ENCODE measurements around the gene SAPCD2.
"Not testable (repeated sequence)": the region's sequence is repeated elsewhere in the genome, so short reads cannot be mapped to it uniquely, and the experiment has no call there.

Gene SAPCD2

DNA sequence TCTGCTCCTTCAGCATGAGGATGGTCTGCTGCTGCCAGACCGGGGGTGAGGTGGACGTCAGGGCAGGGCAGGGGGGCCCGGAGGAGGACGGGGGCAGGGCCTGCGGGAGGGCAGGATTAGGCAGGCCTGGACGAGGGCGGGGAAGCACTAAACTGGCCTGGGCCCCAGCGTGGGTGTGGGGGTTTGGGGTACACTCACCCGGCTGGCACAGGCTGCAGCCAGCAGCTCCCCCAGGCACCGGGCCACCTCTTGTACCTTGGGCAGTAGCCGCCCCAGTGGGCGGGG, 5.5 kb downstream of the SAPCD2 start:
- no peak for DNase-seq (ENCODE audit: low read depth in 2 of 2)

DNA sequence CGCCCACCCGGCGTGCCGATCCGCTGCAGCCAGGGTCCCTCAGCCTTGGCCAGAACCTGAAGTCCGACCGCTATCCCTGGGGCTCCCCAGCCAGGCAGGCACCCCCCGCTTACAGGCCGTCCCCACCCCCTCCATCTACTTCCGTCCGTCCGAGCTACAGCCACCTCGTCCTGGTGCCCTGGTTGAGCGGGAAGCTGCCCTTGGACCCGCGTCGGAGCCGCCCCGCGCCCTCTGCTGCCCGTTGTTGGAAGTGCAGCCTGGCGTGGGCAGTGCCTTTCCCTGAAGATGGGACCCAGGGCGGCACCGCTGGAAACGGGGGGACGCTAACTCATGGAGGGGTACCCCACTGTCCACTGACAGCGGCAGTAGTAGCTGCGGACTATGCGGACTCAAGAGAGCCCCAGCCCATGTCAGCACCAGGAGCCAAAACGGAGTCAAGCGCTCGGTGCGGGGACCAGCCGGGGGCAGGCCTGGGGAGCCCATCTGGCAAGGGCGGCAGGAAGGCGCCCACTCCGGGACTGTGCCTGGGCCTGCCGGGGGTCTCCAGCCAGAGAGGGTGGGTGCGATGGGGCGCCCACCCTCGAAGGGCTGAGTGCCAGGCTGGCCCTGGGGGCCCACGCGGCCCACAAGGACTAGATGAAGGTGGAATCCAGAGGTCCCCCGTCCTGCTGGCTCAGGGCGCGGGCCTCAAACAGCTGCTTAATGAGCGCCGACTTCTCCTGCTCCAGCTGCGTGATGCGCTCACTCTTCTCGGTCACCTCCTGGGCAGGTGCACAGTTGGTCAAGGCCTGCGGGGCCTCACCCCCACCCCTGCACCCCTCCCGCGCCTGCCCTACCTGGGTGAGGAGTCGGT, 6.1 kb downstream of the SAPCD2 start:
- no peak for DNase-seq (ENCODE audit: low read depth in 2 of 2)

DNA sequence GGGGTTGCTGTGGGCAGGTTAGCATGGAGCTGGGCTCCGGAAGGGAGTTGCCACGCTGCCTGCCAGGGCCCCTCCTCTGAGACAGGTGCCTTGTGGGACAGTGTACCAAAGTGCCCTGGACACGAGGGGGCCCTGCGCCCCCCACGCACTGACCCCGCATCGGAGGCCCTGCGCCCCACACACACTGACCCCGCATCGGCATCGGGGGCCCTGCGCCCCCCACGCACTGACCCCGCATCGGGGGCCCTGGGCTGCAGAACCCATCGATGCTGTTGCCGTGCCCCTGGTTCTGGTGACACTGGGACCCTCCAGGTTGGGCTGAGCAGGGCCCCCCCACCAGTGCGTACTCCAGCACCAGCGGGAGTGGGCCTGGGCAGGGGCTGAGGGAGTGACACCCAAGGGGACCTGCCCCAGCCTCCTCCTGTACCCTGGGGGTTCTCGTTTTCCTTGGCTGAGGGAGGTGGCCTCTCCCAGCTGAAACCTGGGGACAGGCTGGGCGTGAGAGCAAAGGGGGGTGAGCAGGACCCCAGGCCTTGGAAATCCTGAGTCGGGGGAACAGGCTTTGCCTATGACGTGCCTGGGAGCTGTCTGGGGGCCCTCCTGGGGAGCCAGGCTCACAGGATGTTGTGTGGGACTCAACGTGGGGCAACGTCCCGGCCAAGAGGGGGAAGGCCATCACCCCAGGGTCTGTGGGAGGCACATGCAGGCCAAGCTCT, 6.9 kb downstream of the SAPCD2 start:
- DNase-seq (ENCODE audit: low read depth in 2 of 2): no peak

DNA sequence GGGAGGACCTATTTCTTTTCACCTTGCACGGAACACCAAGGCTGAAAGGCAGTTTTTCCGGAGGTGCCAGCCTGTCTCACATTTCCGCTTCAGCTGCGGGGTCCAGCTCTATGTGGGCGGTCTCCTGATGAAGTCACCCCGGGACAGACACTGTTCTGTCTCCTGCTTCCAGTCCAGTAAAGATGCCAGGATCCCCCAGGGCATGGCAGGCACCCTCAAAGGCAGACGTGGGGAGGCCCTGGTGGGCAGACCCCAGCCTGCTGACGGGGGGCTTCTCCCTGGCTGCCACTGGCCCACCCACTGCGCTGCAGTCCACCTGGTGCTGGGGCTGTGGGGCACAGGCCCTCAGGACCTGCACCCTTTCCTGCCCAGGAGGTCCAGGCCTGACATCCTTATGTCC, 7.6 kb downstream of the SAPCD2 start:
- not testable (repeated sequence) for DNase-seq (ENCODE audit: low read depth in 2 of 2)

DNA sequence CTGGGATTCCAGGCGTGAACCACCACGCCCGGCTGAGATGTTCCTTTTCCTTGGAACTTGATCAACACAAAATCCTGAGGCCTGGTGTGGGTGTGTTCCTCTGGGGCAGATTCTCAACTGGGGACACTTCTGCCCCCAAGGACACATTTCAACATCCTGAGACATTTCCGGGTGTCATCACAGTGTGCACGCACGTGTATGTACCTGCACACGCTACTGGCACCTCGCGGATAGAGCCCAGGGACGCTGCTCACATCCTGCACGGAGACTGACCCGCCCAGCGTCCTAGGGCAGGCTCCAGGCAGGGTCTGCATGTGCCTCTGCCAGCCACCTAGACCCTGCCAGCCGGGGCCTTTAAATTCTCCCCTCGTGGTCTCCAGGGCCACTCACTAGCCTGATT, 8.0 kb downstream of the SAPCD2 start:
- DNase-seq (ENCODE audit: low read depth in 2 of 2): no peak

DNA sequence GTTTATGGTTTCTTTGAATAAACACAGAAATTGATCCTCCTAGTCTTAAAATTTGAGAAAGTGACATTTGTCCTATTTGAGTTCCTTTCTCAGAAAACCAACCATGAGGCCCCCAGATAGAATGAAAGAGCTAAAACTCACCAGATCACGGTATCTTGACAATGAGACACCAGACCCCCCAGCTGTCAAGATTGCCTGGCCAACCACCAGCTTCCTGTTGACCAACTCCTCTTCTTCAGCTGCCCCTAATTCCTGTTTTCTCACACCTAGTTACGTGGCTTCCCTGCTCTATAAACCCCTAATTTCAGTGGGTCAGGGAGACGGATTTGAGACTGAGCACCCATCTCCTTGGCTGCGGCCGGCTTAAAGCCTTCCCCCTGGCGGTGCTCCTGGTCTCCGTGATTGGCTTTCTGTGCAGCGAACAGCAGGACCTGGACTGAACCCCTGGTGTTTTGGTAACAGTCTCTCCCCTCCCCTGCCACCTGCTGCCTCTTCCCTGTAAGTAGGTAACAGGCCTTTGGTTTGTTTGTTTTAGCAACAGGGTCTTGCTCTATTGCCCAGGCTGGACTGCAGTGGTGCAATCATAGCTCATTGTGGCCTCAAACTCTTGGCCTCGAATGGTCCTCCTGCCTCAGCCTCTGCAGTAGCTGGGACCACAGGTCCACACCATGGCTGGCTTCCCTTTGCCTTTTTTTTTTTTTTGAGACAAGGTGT, 11.7 kb downstream of the SAPCD2 start:
- DNase-seq (ENCODE audit: low read depth in 2 of 2): no peak

DNA sequence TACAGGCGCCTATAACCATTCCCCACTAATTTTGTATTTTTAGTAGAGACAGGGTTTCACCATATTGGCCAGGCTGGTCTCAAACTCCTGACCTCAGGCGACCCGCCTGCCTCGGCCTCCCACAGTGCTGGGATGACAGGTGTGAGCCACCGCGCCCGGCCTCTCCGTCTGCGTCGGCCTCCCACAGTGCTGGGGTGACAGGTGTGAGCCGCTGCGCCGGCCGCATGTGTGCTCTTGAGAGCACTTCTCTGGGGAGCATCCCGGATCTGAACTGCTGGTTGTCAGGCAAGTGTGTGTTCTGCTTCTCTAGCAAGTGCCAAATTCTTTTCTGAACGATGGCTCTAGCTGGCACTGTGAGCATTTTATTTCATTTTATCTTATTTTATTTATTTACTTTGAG, 12.8 kb downstream of the SAPCD2 start:
- no peak for DNase-seq (ENCODE audit: low read depth in 2 of 2)

DNA sequence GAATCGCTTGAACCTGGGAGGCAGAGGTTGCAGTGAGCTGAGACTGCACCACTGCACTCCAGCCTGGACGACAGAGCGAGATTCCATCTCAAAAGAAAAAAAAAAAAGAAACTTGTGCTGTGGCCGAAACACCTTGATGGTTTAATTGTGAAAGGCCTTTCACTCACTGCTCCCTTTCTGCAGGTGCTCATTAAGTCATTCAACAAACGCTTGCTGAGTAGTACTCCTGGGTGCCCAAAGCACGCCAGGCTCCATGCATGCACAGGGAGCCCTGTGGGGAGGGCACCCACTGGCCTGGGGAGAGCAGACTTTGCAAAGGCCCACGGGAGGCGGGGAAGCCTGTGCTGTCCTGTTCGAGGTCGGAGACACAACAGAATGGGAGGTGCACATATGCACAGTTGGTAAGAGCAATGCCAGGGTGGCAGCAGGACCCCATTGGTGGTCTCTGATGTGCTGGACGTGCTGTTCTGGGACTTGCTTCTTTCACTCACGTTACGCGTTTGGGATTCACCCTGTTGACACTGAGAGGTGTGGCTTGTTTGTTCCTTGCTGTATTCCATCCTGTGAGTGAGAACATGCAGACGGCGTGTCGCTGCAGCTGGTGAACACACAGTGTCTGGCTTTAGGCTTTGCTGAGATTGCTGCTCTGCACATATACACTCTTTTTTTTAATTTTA, 13.5 kb downstream of the SAPCD2 start:
- no peak for DNase-seq (ENCODE audit: low read depth in 2 of 2)

DNA sequence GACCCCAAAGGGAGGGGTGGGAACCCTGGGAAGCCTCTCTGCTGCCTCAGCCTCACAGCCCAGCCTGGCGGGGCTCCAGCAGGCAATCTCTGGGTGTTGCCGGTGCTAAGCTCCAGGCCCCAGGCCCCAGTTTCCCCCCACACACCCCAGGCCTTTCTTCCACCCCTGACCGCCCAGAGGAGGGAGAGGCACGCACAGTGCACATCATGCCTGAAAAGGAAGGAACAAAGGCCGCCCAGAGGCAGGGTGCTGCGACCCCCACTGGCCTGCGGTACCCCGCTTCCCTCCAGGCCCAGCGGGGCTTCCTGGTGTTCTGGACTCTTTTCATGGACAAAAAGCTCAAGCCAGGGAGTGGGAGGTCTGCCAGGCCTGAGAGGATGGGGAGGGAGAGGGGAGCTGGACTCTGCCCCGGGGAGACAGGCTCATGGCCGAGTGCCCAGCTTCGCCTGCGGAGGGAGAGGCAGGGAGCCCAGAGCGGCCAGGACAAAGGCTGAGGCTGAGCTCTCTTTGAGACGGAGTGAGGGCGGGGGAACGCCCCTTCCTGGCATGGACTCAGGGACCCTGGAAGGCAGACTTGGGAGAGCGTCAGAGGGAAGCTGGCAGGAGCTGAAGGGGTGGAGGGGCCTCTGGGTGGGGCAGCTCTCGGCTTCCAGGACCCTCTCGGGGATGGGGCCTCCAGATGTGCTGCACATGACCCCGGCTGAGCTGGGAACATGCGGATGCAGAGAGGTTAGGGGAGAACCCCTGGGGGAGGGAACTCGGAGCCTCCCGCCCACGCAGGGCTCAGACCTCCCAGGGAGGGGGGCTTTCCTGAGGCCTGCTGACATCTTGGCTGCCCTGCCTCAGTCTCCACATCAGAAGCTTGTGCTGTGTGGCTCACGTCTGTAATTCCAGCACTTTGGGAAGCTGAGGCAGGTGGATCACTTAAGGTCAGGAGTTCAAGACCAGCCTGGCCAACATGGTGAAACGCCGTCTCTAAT, 14.7 kb downstream of the SAPCD2 start:
- DNase-seq (ENCODE audit: low read depth in 2 of 2): no peak

DNA sequence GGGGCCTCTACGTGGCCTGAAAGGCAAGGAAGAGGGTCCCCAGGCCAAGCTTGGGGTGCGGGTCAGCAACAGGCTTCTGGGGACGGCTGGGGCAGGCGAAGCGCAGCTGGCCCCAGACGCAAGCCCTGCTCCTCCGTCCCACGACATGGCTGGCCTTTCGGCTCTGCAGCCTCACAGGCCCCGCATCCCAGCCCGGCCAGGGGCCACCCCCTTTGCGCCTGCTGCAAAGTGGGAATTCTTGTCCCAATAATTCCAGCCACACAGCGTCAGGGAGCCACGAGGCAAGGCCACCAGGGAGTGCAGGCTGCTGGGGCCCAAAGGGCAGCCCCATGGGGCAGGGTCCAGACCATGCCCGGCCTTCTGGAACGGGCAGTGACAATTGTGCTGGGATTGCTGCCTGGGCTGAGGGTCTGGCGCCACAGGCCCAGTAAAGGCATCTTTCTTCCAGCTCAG, 15.4 kb downstream of the SAPCD2 start:
- no peak for DNase-seq (ENCODE audit: low read depth in 2 of 2)

DNA sequence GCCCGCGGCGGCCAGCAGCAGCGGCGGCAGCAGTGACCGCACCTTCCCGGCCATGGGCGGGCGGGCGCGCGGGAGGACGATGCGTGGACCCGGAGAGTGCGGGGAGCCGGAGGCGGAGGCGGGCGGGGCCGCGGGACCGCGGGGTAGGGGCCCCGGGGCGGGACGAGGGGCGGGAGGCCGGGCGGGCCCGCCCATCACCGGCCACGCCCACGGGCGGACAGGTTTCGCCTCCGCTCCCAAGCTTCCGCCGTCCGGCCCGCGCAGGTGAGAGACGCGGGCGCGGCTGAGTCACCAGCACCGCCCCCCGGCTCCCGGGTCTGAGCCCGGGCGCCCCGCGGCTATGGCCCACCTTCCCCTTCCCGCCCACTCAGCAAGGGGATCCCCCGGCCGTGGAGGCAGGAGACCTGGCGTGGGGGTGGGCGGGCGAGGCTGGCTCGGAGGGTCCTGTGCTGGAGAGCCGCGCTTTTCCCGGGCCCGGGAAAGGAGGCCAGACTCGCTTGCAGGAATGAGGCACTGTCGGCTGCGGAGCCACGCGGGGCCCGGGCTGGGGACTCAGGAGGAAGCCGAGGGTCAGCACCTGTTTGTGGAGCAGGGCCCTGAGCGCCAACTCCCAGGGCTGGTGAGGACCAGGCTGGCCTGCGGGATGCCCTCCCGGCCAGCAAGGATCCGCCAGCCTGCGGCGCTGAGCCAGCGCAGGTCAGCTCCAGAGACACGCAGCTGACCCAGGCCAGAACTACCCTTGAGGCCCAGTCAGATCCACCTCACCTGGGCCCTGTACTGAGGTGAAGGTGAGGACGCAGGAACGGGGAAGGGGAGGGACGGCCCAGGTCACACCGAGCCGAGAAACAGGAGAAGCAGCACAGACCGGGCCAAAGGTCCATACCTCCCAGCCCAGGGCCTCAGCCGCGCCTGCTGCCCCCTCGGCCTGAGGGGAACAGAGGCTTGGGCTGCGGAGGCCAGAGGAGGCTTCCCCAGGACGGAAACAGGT, 16.1 kb downstream of the SAPCD2 start, which contains the start of gene ENTPD2:
ENTPD2 (minus strand) TSS at position 118 of the 988 bp plus-strand sequence; CDS start at position 54, 64 bp downstream.
- DNase-seq (ENCODE audit: low read depth in 2 of 2): no peak

DNA sequence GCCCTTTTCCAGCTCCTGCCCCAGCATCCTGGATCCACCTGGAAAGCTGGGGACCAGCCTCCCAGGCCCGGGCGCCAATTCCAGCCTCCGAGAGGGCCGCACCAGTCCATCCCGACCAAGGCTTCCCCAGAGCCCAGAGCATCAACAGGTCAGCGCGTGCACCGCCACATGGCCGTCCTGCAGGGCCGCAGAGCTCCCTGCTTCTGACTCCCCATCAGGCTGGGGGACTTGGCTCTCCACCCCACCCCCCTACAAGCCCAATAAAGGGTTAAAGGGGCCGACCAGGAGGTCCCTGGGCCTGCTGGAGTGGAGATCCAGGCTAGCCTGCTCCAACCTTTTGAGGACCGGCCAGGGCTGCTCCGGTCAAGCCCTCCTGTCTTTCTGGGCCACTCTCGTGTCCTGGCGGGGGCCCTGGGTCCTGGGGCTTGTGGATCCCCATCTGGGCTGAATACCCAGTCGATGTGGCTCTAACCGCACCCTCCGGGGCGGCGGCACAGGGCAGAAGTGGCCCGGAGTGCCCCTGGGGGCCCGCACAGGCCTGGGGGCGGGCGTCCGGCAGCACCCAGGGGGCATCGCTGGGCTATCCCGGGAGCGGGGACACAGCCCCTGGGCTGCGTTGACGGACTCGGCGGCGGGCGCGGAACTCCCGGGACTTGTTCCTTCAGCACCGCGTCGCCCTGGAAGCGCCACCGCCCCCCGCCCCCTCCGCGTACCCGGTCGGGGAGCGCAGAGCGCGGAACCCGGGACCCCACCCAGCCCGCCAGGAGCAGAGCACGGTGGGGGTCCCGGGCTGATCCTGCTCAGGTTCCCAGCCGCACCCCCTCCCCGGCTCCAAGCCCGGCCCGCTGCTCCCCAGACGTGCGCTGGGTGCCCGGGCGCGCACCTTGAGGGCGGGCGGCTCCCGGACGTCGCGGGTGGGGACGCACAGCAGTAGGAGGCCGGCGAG, 17.1 kb downstream of the SAPCD2 start:
- no peak for DNase-seq (ENCODE audit: low read depth in 2 of 2)

DNA sequence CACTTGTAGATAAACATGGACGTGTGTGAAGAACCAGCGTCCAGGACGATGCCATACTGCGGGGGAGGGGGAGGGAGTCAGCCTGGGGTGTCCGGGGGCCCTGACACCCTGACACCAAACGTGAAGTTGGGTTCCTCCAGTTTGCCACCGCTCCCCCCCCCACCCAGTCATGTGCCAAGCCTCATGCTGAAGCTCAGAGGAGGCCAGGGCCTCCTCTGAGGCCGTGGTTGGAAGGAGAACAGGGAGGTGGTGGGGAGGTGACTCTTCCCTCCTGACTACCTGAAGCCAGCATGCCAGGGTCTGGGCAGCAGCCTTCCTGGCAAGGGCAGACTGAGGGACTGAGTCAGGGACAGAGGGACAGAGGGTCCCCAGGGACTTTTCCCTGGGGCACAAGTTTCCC, 18.1 kb downstream of the SAPCD2 start:
- DNase-seq (ENCODE audit: low read depth in 2 of 2): no peak

DNA sequence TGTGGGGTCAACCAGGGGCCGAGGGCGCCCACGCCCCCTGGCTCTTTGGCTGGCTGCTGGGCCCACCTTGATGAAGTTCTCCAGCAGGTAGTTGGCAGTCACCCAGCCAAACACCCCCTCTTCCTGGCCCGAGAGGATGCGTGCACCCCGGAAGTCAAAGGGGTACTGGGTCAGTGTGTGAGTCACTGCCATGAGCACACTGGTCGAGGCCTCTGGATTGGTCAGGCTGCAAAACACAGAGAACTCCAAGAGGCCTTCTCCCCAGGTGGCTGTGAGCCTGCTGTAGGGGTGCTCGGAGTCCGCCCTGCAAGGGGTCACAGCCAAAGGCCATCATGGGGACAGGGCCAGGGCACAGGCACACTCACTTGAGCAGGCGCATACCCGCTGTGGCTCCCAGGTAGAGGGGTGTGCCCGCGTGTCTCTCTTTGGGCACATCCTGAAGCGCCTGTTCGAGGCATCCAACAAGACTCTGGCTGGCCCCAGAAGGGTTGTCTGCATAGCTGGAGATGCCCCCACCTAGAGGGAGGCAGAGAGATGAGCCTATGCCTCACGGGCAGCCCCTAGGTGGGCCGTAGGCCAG, 19.1 kb downstream of the SAPCD2 start:
- DNase-seq (ENCODE audit: low read depth in 2 of 2): no peak

DNA sequence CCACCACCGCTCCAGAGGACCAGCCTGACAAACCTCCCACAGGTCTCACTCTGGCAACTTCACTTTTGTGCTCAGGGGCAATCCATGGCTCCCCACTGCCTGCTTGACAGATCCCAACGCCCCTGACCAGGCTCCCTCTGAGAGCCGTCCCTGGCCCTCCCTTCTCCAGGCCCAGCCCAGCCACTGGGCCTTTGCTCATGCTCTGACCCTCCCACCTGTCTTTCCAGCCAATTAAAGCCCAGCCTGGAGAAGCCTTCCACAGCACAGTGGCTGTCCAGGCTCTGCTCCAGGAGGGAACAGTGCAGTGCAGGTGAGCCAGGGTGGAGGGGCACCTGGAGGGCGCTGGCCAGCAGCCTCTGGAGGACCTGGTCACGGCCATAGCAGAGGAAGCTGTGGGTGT, 19.8 kb downstream of the SAPCD2 start:
- no peak for DNase-seq (ENCODE audit: low read depth in 2 of 2)

DNA sequence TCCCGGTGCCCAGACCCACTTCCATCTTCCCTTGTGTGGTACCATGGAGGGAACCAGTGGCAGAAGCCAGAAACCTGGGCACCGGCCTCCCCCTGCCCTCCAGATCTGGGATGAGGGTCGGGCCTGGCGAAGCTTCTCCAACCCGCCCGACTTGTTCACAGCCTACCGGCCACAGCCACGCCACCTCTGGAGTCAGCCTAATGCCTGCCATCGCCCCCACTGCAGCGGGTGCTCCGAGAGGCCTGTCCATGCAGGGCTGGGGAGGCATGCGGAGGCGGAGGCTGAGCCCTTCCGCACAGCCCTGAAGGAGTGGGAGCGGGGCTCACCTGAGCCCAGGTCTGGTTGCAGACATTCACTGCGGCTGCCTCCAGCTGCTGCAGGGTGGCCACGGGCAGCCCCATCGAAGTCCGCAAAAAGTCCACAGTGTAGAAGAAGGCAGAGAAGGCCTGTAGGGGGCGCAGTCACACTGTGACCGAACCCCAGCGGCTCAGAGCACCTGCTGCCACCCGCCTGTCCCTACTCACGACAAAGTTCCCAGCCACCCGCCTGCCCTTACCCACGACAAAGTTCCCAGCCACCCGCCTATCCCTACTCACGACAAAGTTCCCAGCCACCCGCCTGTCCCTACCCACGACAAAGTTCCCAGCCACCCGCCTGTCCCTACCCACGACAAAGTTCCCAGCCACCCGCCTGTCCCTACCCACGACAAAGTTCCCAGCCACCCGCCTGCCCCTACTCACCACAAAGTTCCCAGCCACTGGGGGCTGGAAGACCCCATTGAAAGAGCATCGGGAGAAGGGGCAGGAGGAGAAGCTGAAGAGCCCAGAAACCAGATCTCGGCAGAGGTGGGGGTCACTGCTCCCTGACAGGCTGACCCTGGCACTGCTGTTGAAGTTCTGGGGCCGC, 20.6 kb downstream of the SAPCD2 start:
- no peak for DNase-seq (ENCODE audit: low read depth in 2 of 2)
